HG03457 (cell line): ENCODE data around the gene CD1E.
A peak's percentile ranks its signal among the peaks of the same experiment; 100 is the strongest.
"Not testable (repeated sequence)": the region's sequence is repeated elsewhere in the genome, so short reads cannot be mapped to it uniquely, and the experiment has no call there.

Source experiments
- ATAC-seq: cut with Tn5 transposase; IDR thresholded peaks from one replicate; pipeline ENCODE4 v1.9.1; 2021; ENCODE audit warnings: moderate number of reproducible peaks; ENCODE audit not compliant: unreplicated experiment

The CD1E gene

GRCh38 chr1:158362482-158362881, 8.8 kb downstream of the CD1E start:
- no peak for ATAC-seq

DNA sequence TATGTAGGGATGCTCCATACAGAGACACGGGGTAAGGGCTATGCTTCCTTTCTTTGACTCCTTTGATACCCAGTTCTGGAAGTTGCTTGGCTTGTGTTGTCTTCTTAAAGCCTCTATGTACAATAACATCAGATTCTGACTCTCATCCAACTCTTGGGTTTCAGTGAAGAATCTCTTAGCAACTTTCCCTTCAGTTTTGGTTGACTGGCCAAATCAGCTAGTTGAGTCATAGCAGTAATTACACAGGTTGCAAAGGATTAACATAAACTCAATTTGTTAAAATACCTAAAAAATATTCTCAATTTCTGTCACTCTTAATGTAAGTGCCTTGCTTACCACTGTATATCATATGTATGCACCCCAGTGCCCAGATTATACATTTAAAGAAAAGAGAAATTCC, 9.2 kb downstream of the CD1E start:
- no peak for ATAC-seq

GRCh38 chr1:158366783-158367182, 13.1 kb downstream of the CD1E start:
- ATAC-seq, result no peak

- peak; percentile 94 for ATAC-seq
Observed at GRCh38 chr1:158371188-158371953, 17.7 kb downstream of the CD1E start.

DNA sequence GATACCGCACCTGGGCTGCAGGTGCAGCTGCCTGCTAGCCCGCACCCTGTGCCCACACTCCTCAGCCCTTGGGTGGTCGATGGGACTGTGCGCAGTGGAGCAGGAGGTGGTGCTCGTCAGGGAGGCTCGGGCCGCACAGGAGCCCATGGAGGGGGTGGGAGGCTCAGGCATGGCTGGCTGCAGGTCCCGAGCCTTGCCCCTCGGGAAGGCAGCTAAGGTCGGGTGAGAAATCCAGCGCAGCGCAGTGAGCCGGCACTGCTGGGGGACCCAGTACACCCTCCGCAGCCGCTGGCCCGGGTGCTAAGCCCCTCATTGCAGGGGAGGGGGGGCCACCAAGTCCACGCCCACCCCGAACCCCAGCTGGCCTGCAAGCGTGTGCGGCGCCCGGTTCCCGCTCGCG, 20.4 kb downstream of the CD1E start:
- ATAC-seq, result not testable (repeated sequence)

DNA sequence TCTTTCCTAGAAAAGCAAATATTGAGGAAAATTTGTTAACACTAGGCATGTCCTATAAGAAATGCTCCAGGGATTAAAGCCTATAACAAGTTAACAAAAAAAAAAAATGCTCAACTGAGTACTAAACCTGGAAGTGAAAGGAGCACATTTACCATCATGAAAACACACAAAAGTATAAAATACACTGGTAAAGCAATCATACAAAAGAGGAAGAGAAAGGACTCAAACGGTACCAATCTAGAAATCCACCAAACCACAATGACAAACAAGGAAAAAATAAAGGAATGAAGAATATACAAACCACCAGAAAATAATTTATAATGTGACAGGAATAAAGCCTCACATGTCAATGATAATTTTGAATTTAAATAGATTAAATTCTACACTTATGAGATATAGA, 21.2 kb downstream of the CD1E start:
- ATAC-seq, result no peak

- no peak for ATAC-seq
Observed at GRCh38 chr1:158390331-158390730, 36.6 kb downstream of the CD1E start.

DNA sequence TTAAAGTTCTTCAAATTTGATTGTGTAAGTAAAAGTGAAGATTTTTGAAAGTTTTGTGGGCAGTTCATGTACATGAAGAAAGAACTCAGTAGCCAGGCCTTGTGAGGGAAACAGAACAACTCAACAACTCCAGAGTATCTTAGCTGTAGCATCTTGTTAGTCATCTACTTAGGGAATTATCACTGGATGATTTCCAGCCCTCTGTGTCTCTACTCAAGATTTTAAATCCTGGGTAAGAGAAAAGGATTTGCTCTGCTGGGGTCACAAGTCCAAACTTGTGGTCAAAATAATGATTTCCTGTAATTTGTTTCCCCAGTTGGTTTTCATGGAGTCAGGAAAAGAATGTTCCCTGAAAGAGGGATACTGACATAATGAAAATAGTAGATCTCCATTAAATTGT, 37.4 kb downstream of the CD1E start:
- no peak for ATAC-seq

DNA sequence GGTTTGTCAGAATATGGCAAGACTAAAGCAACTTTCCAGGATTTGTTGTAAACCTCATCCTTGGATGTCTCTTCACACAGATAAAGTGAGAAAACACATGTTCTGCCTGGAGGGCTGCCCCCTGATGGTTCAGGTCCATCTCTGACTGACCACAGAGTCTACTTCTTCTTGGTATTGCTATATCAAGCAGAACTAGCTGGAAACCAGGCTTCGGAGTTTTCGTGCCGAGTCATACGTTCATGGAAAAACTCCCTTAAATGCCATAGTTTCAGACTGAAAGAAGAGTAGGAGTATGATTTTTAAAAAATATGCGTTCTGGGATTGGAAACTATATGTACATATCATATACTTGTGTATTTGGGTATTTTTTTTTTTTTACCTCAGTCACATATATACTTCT, 39.8 kb downstream of the CD1E start:
- ATAC-seq, result no peak

GRCh38 chr1:158396646-158397045, 43.0 kb downstream of the CD1E start:
- ATAC-seq, result no peak

DNA sequence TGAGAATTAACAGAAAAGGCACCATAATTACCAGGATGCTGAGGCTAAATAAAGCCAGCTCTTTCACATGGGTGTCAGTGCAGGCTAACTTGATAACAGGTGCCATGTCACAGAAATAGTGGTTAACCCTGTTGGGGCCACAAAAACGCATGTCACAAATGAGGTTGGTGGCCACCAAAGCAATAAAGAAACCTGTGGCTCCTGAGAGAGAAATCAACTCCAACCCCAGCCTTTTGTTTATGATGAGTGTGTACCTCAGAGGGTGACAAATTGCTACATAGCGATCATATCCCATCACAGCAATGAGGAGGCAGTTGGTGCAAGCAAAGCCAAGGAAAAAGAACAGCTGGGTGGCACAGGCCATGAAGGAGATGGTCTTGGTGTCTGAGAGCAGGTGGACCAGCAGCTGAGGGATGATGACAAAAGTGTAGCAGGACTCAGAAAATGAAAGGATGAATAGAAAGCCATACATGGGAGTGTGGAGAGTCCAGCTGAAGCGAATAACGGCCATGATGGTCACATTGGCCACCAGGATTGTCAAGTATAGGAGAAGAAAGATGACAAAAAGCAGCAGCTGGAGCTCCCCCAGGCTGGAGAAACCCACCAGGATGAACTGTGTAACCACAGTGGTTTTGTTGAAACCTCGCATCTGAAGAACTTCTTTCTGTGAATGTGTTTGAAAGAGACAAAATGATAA, 45.3 kb downstream of the CD1E start, which contains the start of gene OR10T2:
Gene OR10T2, minus strand, starts transcription at position 649 of the 697 bp plus-strand sequence. Its CDS starts 0 bp downstream, at position 649.
- ATAC-seq, result no peak

DNA sequence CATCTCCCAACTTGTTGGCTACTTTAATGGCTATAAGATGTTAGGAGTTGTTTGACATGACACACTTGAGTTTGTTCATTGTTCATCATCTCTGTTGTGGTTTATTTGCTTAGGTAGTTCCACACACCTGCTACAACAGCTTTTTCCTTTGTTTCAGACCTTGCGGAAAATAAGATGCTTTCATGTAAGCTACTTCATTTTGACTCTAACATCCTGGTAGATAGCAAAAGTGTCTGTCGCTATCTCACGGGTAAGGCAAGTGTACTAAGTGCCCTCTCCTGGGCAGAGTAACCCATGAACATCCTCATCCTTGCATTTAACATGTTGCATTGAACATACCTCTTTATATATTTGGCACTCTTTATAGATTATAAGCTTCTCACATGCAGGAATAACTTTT, 47.2 kb downstream of the CD1E start:
- ATAC-seq, result no peak

DNA sequence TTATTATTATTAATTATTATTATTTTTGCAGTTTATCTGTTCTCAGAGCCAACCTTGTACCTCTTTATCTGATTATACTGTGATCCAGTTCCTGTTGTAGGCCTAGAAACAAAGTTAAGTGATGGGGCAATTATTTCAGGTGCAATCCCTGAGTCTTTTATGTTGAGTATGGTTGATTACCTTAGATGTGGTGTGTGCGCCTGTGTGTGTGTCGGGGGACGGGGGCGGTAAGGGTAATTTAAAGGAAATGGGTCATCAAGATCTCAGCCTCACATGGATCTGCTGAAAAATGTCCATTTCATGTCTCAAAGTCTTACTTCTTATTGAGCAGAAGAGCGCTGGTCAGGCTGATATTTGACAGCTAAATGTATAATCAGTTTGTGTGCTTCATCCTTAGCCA, 53.4 kb downstream of the CD1E start:
- no peak for ATAC-seq
